Smooth muscle cell (in vitro differentiated cells): ENCODE measurements around the gene LSM12. TPM values are rescaled to one million over a fixed set of nuclear protein-coding genes. Genes with fewer than 3 reads are reported as not detected.

Source experiments
- DNase-seq: peaks from one replicate; lab custom pipeline; 2025; ENCODE audit not compliant: unreplicated experiment; lab: John Stamatoyannopoulos, UW
- H2AFZ ChIP-seq: fragments of 200-600 bp; sonication (generic); 2 replicates; pipeline ENCODE4 v1.6.0; 2016; ENCODE audit warnings: antibody characterized with exemption, low read depth, mild to moderate bottlenecking
- H3F3A ChIP-seq: fragments of 200-600 bp; sonication (generic); 2 replicates; pipeline ENCODE4 v1.6.0; 2017; ENCODE audit warnings: antibody characterized with exemption, low read depth
- H3K27ac ChIP-seq: fragments of 200-600 bp; sonication (generic); 2 replicates; pipeline ENCODE4 v1.5.1; 2016; ENCODE audit warnings: low read depth, mild to moderate bottlenecking
- H3K27me3 ChIP-seq: fragments of 200-600 bp; sonication (generic); 2 replicates; pipeline ENCODE4 v1.6.1; 2016; ENCODE audit warnings: low read depth, mild to moderate bottlenecking
- H3K36me3 ChIP-seq: fragments of 200-600 bp; sonication (generic); 2 replicates; pipeline ENCODE4 v1.5.1; 2016; ENCODE audit warnings: low read depth
- H3K4me1 ChIP-seq: fragments of 200-600 bp; sonication (generic); 2 replicates; pipeline ENCODE4 v1.5.1; 2016; ENCODE audit warnings: low read depth
- H3K4me2 ChIP-seq: fragments of 200-600 bp; sonication (generic); 2 replicates; pipeline ENCODE4 v1.6.0; 2016; ENCODE audit warnings: mild to moderate bottlenecking
- H3K4me3 ChIP-seq: fragments of 200-600 bp; sonication (generic); 2 replicates; pipeline ENCODE4 v1.5.1; 2016; ENCODE audit warnings: mild to moderate bottlenecking
- H3K79me2 ChIP-seq: fragments of 200-600 bp; sonication (generic); 2 replicates; pipeline ENCODE4 v1.6.0; 2016; ENCODE audit warnings: low read depth, mild to moderate bottlenecking
- H3K9ac ChIP-seq: fragments of 200-600 bp; sonication (generic); 2 replicates; pipeline ENCODE4 v1.6.0; 2016; ENCODE audit warnings: low read depth
- H3K9me3 ChIP-seq: fragments of 200-600 bp; sonication (generic); replicated peaks from 2 replicates; pipeline ENCODE4 v1.5.1; 2016; ENCODE audit warnings: low read depth
- H4K20me1 ChIP-seq: fragments of 200-600 bp; sonication (generic); 2 replicates; pipeline ENCODE4 v1.6.0; 2016; ENCODE audit warnings: low read depth
- CTCF ChIP-seq: fragments of 200-600 bp; sonication (generic); IDR thresholded peaks from 2 replicates; pipeline ENCODE4 v1.5.1; 2017; ENCODE audit warnings: borderline replicate concordance, mild to moderate bottlenecking, antibody characterized with exemption; ENCODE audit not compliant: insufficient read depth, poor library complexity, severe bottlenecking
- WGBS: methylation state at CpG from one replicate; pipeline ENCODE4 v1.1.7; 2016; ENCODE audit warnings: low lambda C conversion rate; 5-methylcytosine and 5-hydroxymethylcytosine counted together
- polyA plus RNA-seq: library from polyadenylated mRNA; unstranded; fragments of >200 nt; fragmentation: Nextera tagmentation; extraction: Ambion mirVana; gene quantifications from 2 replicates; pipeline ENCODE4 v1.2.1, GENCODE V29; 2016
- total RNA-seq: library from RNA; depleted of rRNA; stranded (reverse); fragments of >200 nt; gene quantifications from 2 replicates; pipeline ENCODE4 v1.2.3, GENCODE V29; 2014

The LSM12 gene
- total and polyA plus RNA-seq, 2 experiments from 2014 or later = 42.3 to 52.0 TPM

- no peaks in the 10 kb centered on the region for H3K27me3 ChIP-seq
- peak overlapping the region; percentile 88 for H3K4me2 ChIP-seq
- H3K9me3 ChIP-seq = no peaks in the 10 kb centered on the region
- peak overlapping the region; percentile 94 for H3K27ac ChIP-seq
- no peak overlapping the region for H2AFZ ChIP-seq
- H3K9ac ChIP-seq = peak overlapping the region; percentile 65
- 12% methylated on average over 27 of the region's 28 CpGs for WGBS
- H3K4me1 ChIP-seq = peaks cover 25% of the 10 kb centered on the region
- TF ChIP-seq CTCF = no peak
- peaks cover 28% of the 10 kb centered on the region for H3K79me2 ChIP-seq
- H3K36me3 ChIP-seq = no peaks in the 10 kb centered on the region
- peaks cover 51% of the 10 kb centered on the region for H4K20me1 ChIP-seq
- peak; percentile 95 for DNase-seq
- peak overlapping the region; percentile 46 for H3K4me3 ChIP-seq
- no peaks in the 10 kb centered on the region for H3F3A ChIP-seq
These were observed 44.6 kb upstream of the LSM12 start for GRCh38 chr17:44110823-44111633.

GRCh38 chr17:44110011-44110686 is 43.7 kb upstream of the LSM12 start:
- H3K4me1 ChIP-seq = peaks cover 25% of the 10 kb centered on the region
- whole genome bisulfite sequencing = 85% methylated on average over 10 of the region's 10 CpGs

GRCh38 chr17:44109312-44109630 is 42.8 kb upstream of the LSM12 start:
- Histone ChIP-seq H3K4me3 (peak overlapping the region; percentile 46), H3K79me2 (peaks cover 43% of the 10 kb centered on the region), H3K9me3 (no peaks in the 10 kb centered on the region), H3K4me1 (peaks cover 25% of the 10 kb centered on the region), H3K27me3 (no peaks in the 10 kb centered on the region), H3K9ac (peak overlapping the region; percentile 65), H3K27ac (peak overlapping the region; percentile 94), H3K4me2 (peak overlapping the region; percentile 88), H3K36me3 (no peaks in the 10 kb centered on the region), H4K20me1 (peaks cover 52% of the 10 kb centered on the region), H3F3A (no peaks in the 10 kb centered on the region), H2AFZ (no peak overlapping the region)
- 63% methylated on average over 4 of the region's 4 CpGs for WGBS
- DNase-seq = no peak
- no peak for TF ChIP-seq CTCF

More at GRCh38 chr17:44110011-44110686, 43.7 kb upstream of the LSM12 start:
- peak overlapping the region; percentile 88 for H3K4me2 ChIP-seq
- peaks cover 37% of the 10 kb centered on the region for H3K79me2 ChIP-seq
- H3K27me3 ChIP-seq = no peaks in the 10 kb centered on the region
- H2AFZ ChIP-seq = no peak overlapping the region
- H3K9ac ChIP-seq = peak overlapping the region; percentile 65
- no peaks in the 10 kb centered on the region for H3F3A ChIP-seq
- TF ChIP-seq CTCF = no peak
- H4K20me1 ChIP-seq = peaks cover 44% of the 10 kb centered on the region
- DNase-seq = no peak
- H3K36me3 ChIP-seq = no peaks in the 10 kb centered on the region
- H3K4me3 ChIP-seq = peak overlapping the region; percentile 46
- H3K9me3 ChIP-seq = no peaks in the 10 kb centered on the region
- peak overlapping the region; percentile 94 for H3K27ac ChIP-seq
